Measurements from ENCODE around the gene MEDAG.
"Not testable (repeated sequence)": the region's sequence is repeated elsewhere in the genome, so short reads cannot be mapped to it uniquely, and the experiment has no call there.

Gene MEDAG

DNA sequence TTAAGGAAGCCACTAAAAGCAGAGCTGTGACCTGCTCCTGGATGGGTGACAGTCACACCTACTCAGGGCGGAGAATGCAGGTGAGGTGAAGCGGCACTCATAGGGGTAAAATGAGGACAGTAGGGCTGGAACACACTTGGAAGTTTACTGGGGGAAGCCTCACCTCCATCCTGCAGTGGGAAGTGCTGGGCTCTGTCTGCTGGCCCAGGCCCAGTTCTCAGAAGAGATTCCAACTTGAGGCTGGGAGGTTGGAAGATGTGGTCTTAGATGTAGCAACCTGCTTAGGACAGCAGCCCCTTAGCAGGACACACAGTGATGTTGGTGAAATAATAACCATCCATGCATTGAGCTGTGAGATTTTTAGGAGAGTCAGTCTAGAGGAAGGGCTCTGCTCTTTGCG, 4.6 kb downstream of the MEDAG start:
- DNase-seq: no peak

- DNase-seq: no peak
Measured at GRCh38 chr13:30915691-30916541, 9.8 kb downstream of the MEDAG start.

DNA sequence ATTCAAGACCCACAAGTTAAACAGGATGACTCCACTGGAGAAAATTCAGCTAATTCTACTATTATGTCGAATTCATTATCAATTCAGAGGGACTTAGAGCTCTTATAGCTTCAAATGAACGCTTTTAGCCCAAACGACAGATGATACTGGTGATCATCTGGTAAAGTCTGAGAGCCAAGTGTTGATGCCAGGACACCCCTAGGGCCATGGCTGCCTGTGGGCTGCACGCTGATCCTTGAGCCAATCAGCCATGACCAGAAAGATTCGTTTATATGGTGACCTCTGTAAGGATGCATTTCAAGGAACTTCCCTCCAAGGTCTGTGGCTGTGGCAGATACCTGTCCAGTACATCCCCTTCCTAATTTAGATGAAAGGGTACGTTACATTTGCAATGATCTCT, 10.9 kb downstream of the MEDAG start:
- DNase-seq: no peak

GRCh38 chr13:30918662-30919405, 12.8 kb downstream of the MEDAG start:
- DNase-seq: no peak

GRCh38 chr13:30920162-30920909, 14.3 kb downstream of the MEDAG start:
- DNase-seq: no peak

DNA sequence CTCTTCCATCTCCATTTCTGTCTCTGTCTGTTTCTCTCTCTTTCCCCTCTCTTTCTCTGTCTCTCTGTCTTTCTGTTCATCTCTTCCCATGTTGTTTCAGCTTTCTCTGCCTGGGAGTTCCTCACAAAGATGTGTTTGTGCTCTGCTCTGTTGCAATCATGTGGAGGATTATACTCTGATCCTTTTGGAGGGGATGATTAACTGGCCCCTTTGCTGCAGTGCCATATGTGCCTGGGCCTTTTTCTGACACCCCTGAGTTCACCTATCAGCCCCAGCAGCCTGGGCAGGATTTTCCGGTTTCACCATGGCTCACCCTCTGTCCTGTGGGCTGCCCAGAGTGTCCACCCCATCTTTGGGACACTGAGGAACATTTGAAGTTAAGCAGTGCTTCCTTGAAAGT, 17.3 kb downstream of the MEDAG start:
- no peak for DNase-seq

GRCh38 chr13:30924721-30925120, 18.6 kb downstream of the MEDAG start:
- DNase-seq: no peak

DNA sequence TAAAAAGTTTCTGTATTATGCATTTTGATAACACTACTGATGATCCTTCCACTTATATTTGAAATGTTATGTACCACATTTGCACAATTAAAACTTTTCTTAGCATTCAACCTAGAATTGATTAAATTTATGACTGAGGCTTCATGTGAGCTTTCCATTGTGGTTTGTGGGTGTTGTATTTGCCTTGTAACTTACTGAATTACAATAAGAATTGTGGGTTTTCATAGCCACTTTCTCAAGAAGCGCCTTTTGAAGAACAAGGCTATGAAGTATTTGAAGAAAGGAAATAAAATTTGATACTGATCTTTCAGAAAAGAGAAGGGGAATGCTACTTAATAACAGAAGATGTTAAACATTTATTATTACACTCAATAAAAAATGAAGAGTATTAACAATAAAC, 19.4 kb downstream of the MEDAG start:
- peak; percentile 11 for DNase-seq

DNA sequence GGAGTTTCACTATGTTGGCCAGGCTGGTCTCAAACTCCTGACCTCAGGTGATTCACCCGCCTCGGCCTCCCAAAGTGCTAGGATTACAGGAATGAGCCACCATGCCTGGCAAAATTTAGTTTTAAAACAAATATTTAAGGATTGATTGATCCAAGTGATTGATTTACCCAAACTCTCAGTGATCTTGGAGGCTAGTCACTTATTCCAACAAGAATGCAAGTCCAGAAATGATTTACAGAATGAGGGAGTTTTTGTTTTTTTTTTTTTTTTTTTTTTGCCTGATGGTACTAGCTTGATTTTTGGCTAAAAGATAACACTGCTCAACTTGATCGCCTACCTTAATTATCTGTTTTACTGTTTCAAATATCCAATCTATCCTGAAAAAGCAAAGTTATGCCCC, 20.7 kb downstream of the MEDAG start:
- DNase-seq: no peak

DNA sequence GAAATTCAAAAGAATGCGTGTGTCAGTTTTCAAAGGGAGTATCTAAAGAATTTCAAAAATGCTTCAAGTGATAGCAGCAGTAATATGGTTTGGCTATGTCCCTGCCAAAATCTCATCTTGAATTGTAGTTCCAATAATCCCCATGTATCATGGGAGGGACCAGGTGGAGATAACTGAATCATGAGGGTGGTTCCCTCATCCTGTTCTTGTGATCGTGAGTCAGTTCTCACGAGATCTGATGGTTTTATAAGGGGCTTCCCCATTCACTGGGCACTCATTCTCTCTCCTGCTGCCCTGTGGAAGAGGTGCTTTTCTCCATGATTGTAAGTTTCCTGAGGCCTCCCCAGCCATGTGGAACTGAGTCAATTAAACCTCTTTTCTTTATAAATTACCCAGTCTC, 21.1 kb downstream of the MEDAG start:
- not testable (repeated sequence) for DNase-seq

DNA sequence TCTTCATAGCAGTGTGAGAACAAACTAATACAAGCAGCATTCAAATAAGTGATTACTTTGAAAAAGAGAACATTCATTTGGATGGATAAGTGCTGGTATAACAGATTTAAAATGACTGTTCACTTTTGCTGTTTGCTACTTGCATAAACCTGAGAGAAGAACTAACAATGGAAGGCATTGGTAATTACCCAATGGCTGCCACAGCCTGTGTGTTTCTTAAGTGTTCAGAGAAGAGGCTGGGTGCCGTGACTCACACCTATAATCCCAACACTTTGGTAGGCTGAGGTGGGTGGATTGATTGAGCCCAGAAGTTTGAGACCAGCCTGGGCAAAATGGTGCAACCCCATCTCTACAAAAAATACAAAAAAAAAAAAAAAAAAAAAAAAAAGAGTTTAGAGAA, 21.5 kb downstream of the MEDAG start:
- no peak for DNase-seq

- no peak for DNase-seq
Measured at GRCh38 chr13:30928978-30929377, 22.9 kb downstream of the MEDAG start.

GRCh38 chr13:30932481-30933353, 26.6 kb downstream of the MEDAG start, which contains the start of gene TEX26:
Gene TEX26 (plus strand): TSS chr13:30932656. CDS start chr13:30932716, 60 bp downstream.
- DNase-seq: no peak

- DNase-seq: no peak
Measured at GRCh38 chr13:30933354-30933670, 27.2 kb downstream of the MEDAG start.

GRCh38 chr13:30934381-30934780, 28.3 kb downstream of the MEDAG start:
- DNase-seq: no peak

- DNase-seq: no peak
Measured at GRCh38 chr13:30934803-30935202, 28.7 kb downstream of the MEDAG start.

DNA sequence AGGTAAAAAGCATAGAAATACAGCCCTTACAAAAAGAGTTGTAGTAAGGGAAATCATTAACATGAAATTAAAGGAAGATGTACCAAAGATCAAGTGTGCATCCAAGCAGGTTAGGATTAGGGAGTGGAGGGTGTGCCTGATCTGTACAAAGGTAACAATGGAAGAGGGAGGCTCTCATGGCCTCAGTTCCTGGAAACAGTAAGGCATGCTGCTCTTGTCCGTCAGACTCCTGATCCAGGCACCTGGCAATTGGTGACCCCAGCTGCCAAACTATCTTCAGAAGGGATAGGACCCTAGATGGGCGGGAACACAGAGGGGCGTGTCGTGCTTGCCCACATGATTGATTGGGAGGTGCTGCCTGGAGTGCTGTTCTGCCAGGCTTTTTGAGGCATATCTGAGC, 30.9 kb downstream of the MEDAG start:
- DNase-seq: no peak

DNA sequence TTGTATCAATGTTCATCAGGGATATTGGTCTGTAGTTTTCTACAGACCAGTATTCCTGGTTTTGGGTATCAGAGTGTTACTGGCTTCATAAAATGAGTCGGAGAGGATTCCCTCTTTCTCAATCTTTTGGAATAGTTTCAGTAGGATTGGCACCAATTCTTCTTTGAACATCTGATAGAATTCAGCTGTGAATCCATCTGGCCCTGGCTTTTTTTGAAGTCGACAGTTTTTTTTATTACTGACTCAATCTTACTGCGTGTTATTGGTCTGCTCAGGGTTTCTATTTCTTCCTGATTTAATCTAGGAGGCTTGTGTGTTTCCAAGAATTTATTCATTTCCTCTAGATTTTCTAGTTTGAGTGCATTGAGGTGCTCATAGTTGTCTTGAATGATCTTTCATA, 37.8 kb downstream of the MEDAG start:
- DNase-seq: no peak

DNA sequence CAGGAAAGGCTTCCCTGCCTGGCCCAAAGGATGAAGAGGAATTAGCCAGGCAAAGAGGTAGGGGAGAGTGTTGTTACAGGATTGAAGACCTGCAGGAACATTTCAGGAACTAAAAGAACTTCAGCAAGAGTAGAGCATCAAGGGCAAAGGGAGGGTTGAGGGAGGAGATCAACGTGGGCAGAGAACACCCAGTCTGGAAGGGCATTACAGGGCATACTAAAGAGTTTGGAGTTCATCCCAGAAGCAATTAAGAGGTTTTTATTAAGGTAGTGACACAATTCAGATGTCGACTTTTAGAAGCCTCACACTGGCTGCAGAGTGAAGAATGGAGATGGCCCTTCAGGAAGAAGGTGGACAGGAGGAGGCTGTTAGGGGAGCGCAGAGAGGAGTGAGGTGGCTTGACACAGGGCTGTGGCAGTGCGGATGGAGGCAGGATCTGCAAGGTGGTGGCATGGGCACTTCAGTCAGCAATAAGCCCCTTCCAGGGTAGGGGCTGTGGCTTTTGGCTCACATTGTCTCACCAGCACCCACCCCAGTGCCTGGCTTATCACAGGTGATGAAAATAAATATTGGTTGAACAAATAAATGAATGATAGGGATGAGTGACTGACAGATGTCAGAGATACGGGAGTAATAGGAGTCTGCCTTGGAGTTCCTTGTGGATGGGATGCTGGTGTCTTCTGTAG, 51.3 kb downstream of the MEDAG start:
- DNase-seq: no peak

DNA sequence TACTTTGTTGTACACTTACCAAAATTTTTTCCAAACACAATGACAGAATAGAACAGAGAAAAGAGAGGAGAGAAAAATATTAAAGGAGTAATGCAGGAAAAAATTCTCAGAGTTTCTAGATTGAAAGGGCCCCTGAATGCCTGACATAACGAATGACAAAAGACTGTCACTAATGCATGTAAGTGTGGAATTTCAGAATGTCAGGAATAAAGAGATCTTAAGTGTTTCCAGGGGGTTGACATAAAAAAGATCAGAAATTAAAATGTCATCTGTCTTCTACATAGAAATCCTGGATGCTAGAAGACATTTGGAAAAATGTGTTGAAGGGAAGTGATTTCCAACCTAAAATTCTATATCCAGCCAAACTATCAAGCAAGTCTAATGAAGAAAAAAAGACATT, 53.6 kb downstream of the MEDAG start:
- DNase-seq: no peak

GRCh38 chr13:30963791-30964190, 57.7 kb downstream of the MEDAG start:
- no peak for DNase-seq

- no peak for DNase-seq
Measured at GRCh38 chr13:30965380-30965779, 59.3 kb downstream of the MEDAG start.

Data from activated CD4-positive, alpha-beta T cell treated with anti-CD3 and anti-CD28 coated beads, Interleukin-10, Interleukin-2, amounts not matched to agents 100 ng/mL and 50 ng/mL, durations not matched to agents 16 hours and 8 hours (primary cell).